ENCODE measurements around the gene ADAMTS16.
"Not testable (repeated sequence)": the region's sequence is repeated elsewhere in the genome, so short reads cannot be mapped to it uniquely, and the experiment has no call there.

The ADAMTS16 gene

GRCh38 chr5:5132693-5133295, 7.3 kb upstream of the ADAMTS16 start:
- TF ChIP-seq CTCF (conservative IDR thresholded peaks at IDR 0.05) = no peak
- H3K27ac ChIP-seq = no peak overlapping the region

- no peak overlapping the region for H3K27ac ChIP-seq
- no peak for TF ChIP-seq CTCF (conservative IDR thresholded peaks at IDR 0.05)
Observed at GRCh38 chr5:5134107-5134506, 6.0 kb upstream of the ADAMTS16 start.

- no peak overlapping the region for H3K27ac ChIP-seq
- TF ChIP-seq CTCF (conservative IDR thresholded peaks at IDR 0.05) = no peak
Observed at GRCh38 chr5:5135957-5136676, 4.0 kb upstream of the ADAMTS16 start.

GRCh38 chr5:5137851-5138250, 2.3 kb upstream of the ADAMTS16 start:
- H3K27ac ChIP-seq = not testable (repeated sequence)

- TF ChIP-seq CTCF (conservative IDR thresholded peaks at IDR 0.05) = no peak
Observed at GRCh38 chr5:5139336-5139776, 774 bp upstream of the ADAMTS16 start.

GRCh38 chr5:5140479-5141338, 579 bp downstream of the ADAMTS16 start:
- TF ChIP-seq CTCF (conservative IDR thresholded peaks at IDR 0.05) = no peak
- H3K27ac ChIP-seq = no peak overlapping the region; the same call in 1 of the 2 replicates

More at GRCh38 chr5:5139336-5139776, 774 bp upstream of the ADAMTS16 start:
- no peak overlapping the region for H3K27ac ChIP-seq

- no peak overlapping the region for H3K27ac ChIP-seq
- no peak for TF ChIP-seq CTCF (conservative IDR thresholded peaks at IDR 0.05)
Observed at GRCh38 chr5:5141339-5141599, 1.1 kb downstream of the ADAMTS16 start.
